Adrenal gland (tissue), 5 donors: ENCODE data around the gene IFI30.

Experiments
- CTCF ChIP-seq, 6 experiments: fragments of 450-650 bp in 4 of 6; fragments of 200-600 bp in 2 of 6; sonication (generic) in 1 of 6; IDR thresholded peaks; 1 replicate in 5 of 6; 2 replicates in 1 of 6; pipeline versions ENCODE4 v1.5.1 to v1.8.0; 2016 to 2021; ENCODE audit warnings: antibody characterized with exemption in 6 of 6, mild to moderate bottlenecking in 2 of 6, moderate library complexity in 1 of 6
- POLR2A ChIP-seq, 2 donors: fragments of 450-650 bp; IDR thresholded peaks; one replicate each; pipeline ENCODE4 v1.6.1; 2017; ENCODE audit warnings: antibody characterized with exemption in 2 of 2, mild to moderate bottlenecking in 2 of 2, moderate library complexity in 1 of 2
- donor health status: DM: no; HTN: no; CAD: no.

GRCh38 chr19:18193388-18194180 is 20.0 kb downstream of the IFI30 start:
- TF ChIP-seq CTCF (IDR thresholded peaks at IDR 0.05) = no peak
- TF ChIP-seq POLR2A (IDR thresholded peaks at IDR 0.05) = no peak
